ENCODE measurements around the gene POLQ. TPM values are rescaled to one million over a fixed set of nuclear protein-coding genes. Genes with fewer than 3 reads are reported as not detected.

The POLQ gene
- total RNA-seq, 1 donor from 2014 or later, result 1.3 TPM

- Histone ChIP-seq H2AFZ (ENCODE audit: low read depth, low read length) (no peak overlapping the region), H3K9me3 (ENCODE audit: insufficient read depth, low read depth, low read length) (no peaks in the 10 kb centered on the region), H3K27me3 (ENCODE audit: insufficient read depth, low read length) (no peaks in the 10 kb centered on the region), H3K27ac (ENCODE audit: low read depth, low read length) (no peak overlapping the region), H3K4me1 (ENCODE audit: insufficient read depth, low read length) (no peaks in the 10 kb centered on the region), H4K20me1 (ENCODE audit: insufficient read depth, low read length) (no peaks in the 10 kb centered on the region), H3K4me3 (ENCODE audit: insufficient read depth, low read depth, low read length) (no peak overlapping the region), H3K79me2 (ENCODE audit: insufficient read depth, low read length) (no peaks in the 10 kb centered on the region), H3K9ac (ENCODE audit: low read length) (no peak overlapping the region), H3K4me2 (ENCODE audit: low read length) (no peak overlapping the region), H3K36me3 (ENCODE audit: insufficient read depth, low read length) (no peaks in the 10 kb centered on the region)
- H3K36me3 Mint-ChIP-seq (ENCODE audit: low read depth, unreplicated experiment), result no peaks in the 10 kb centered on the region
- no peaks in the 10 kb centered on the region for H3K9me3 Mint-ChIP-seq (ENCODE audit: unreplicated experiment)
- no peak for TF ChIP-seq CTCF (IDR thresholded peaks at IDR 0.05; ENCODE audit: insufficient read depth, low read depth, low read length)
- no peak for TF ChIP-seq EZH2 (IDR thresholded peaks at IDR 0.05; ENCODE audit: insufficient read depth, low read length)
- H3K4me3 Mint-ChIP-seq (ENCODE audit: unreplicated experiment), result no peak overlapping the region
- H3K27me3 Mint-ChIP-seq (ENCODE audit: low read depth, unreplicated experiment), result no peaks in the 10 kb centered on the region
- no peaks in the 10 kb centered on the region for H3K4me1 Mint-ChIP-seq (ENCODE audit: low read depth, unreplicated experiment)
- FAIRE-seq, result no peak
- no peak for DNase-seq (ENCODE audit: low read depth)
- no peak overlapping the region for H3K27ac Mint-ChIP-seq (ENCODE audit: unreplicated experiment)
Observed at GRCh38 chr3:121504618-121505017, 41.2 kb downstream of the POLQ start.

- H3K4me2 ChIP-seq (ENCODE audit: low read length), result no peak overlapping the region
- H4K20me1 ChIP-seq (ENCODE audit: insufficient read depth, low read length), result no peaks in the 10 kb centered on the region
- H3K4me3 ChIP-seq (ENCODE audit: insufficient read depth, low read depth, low read length), result no peak overlapping the region
- no peaks in the 10 kb centered on the region for H3K27me3 Mint-ChIP-seq (ENCODE audit: low read depth, unreplicated experiment)
- no peaks in the 10 kb centered on the region for H3K9me3 ChIP-seq (ENCODE audit: insufficient read depth, low read depth, low read length)
- H3K36me3 Mint-ChIP-seq (ENCODE audit: low read depth, unreplicated experiment), result no peaks in the 10 kb centered on the region
- no peaks in the 10 kb centered on the region for H3K79me2 ChIP-seq (ENCODE audit: insufficient read depth, low read length)
- no peaks in the 10 kb centered on the region for H3K4me1 Mint-ChIP-seq (ENCODE audit: low read depth, unreplicated experiment)
- no peaks in the 10 kb centered on the region for H3K27me3 ChIP-seq (ENCODE audit: insufficient read depth, low read length)
- H3K27ac ChIP-seq (ENCODE audit: low read depth, low read length), result no peak overlapping the region
- FAIRE-seq (no peak), DNase-seq (ENCODE audit: low read depth) (no peak)
- no peak overlapping the region for H3K4me3 Mint-ChIP-seq (ENCODE audit: unreplicated experiment)
- no peak overlapping the region for H3K9ac ChIP-seq (ENCODE audit: low read length)
- H3K36me3 ChIP-seq (ENCODE audit: insufficient read depth, low read length), result no peaks in the 10 kb centered on the region
- no peak for TF ChIP-seq EZH2 (IDR thresholded peaks at IDR 0.05; ENCODE audit: insufficient read depth, low read length)
- H3K4me1 ChIP-seq (ENCODE audit: insufficient read depth, low read length), result no peaks in the 10 kb centered on the region
- no peak overlapping the region for H3K27ac Mint-ChIP-seq (ENCODE audit: unreplicated experiment)
- no peak overlapping the region for H2AFZ ChIP-seq (ENCODE audit: low read depth, low read length)
- H3K9me3 Mint-ChIP-seq (ENCODE audit: unreplicated experiment), result no peaks in the 10 kb centered on the region
Observed at GRCh38 chr3:121496786-121497185, 49.0 kb downstream of the POLQ start.

- no peak overlapping the region for H3K27ac Mint-ChIP-seq (ENCODE audit: unreplicated experiment)
- H3K4me3 ChIP-seq (ENCODE audit: insufficient read depth, low read depth, low read length), result no peak overlapping the region
- no peak overlapping the region for H3K4me2 ChIP-seq (ENCODE audit: low read length)
- H3K9ac ChIP-seq (ENCODE audit: low read length), result no peak overlapping the region
- peaks cover 4% of the 10 kb centered on the region for H3K9me3 Mint-ChIP-seq (ENCODE audit: unreplicated experiment)
- no peaks in the 10 kb centered on the region for H3K4me1 ChIP-seq (ENCODE audit: insufficient read depth, low read length)
- no peaks in the 10 kb centered on the region for H3K36me3 Mint-ChIP-seq (ENCODE audit: low read depth, unreplicated experiment)
- no peak overlapping the region for H3K4me3 Mint-ChIP-seq (ENCODE audit: unreplicated experiment)
- H3K9me3 ChIP-seq (ENCODE audit: insufficient read depth, low read depth, low read length), result no peaks in the 10 kb centered on the region
- H3K27me3 ChIP-seq (ENCODE audit: insufficient read depth, low read length), result no peaks in the 10 kb centered on the region
- no peaks in the 10 kb centered on the region for H3K4me1 Mint-ChIP-seq (ENCODE audit: low read depth, unreplicated experiment)
- DNase-seq (ENCODE audit: low read depth), result no peak
- no peaks in the 10 kb centered on the region for H3K27me3 Mint-ChIP-seq (ENCODE audit: low read depth, unreplicated experiment)
- FAIRE-seq, result no peak
- H3K79me2 ChIP-seq (ENCODE audit: insufficient read depth, low read length), result no peaks in the 10 kb centered on the region
- no peaks in the 10 kb centered on the region for H3K36me3 ChIP-seq (ENCODE audit: insufficient read depth, low read length)
- TF ChIP-seq EZH2 (IDR thresholded peaks at IDR 0.05; ENCODE audit: insufficient read depth, low read length) (no peak), CTCF (IDR thresholded peaks at IDR 0.05; ENCODE audit: insufficient read depth, low read depth, low read length) (no peak)
- no peak overlapping the region for H3K27ac ChIP-seq (ENCODE audit: low read depth, low read length)
- H4K20me1 ChIP-seq (ENCODE audit: insufficient read depth, low read length), result no peaks in the 10 kb centered on the region
- H2AFZ ChIP-seq (ENCODE audit: low read depth, low read length), result no peak overlapping the region
Observed at GRCh38 chr3:121493431-121493830, 52.4 kb downstream of the POLQ start.
